Stimulated activated CD8-positive, alpha-beta memory T cell treated with anti-CD3 and anti-CD28 coated beads, Interleukin-12 subunit alpha, Interleukin-12 subunit beta, amount 100 ng/mL, for 24 hours (primary cell): ENCODE measurements around the gene TDP2.
"Not testable (repeated sequence)": the region's sequence is repeated elsewhere in the genome, so short reads cannot be mapped to it uniquely, and the experiment has no call there.

Source experiments
- DNase-seq: peaks from one replicate; pipeline ENCODE4 v3.0.0-alpha.2; 2020; ENCODE audit errors: extremely low read depth

The TDP2 gene

GRCh38 chr6:24650365-24650764 is 16.3 kb downstream of the TDP2 start:
- no peak for DNase-seq

DNA sequence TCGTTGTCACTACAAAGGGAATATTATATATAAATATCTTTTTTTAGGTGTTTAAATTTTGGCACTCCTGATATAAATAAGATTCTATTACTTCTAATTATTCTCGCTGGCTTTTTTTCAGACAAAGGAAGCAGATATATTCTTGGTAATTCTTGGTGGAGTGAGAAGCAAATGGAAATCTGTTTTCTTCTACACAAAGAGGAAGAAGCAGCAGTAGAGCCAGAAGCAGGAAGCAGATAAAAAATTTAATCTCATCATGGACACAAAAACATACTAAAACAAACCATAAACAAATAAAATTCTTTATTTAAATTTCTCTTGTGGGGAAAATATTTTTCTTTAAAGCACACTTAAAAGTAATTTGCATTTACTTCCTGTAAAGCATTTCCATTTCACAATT is 17.0 kb downstream of the TDP2 start:
- DNase-seq = no peak

- no peak for DNase-seq
Observed at GRCh38 chr6:24648276-24648675, 18.4 kb downstream of the TDP2 start.

- DNase-seq = no peak
Observed at GRCh38 chr6:24646771-24647170, 19.9 kb downstream of the TDP2 start.

GRCh38 chr6:24644377-24644776 is 22.3 kb downstream of the TDP2 start:
- no peak for DNase-seq

DNA sequence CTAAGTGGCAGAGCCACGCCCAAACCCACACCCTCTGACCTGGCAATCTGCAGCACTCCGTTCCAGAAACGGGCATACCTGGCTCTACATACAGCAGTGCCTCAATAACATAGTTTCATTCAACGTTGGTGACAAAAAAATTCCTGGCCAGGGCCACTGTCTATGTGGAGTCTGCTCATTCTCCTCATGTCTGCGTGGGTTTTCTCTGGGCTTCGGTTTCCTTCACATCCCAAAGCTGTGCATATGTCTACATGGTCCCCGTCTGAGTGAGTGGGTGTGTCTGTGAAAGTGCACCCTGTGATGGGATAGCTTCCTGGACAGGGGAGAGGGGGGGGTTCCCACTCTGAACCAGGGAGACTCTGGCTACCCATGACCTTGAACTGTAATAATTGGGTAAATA is 22.8 kb downstream of the TDP2 start:
- DNase-seq = no peak

GRCh38 chr6:24642061-24642460 is 24.6 kb downstream of the TDP2 start:
- no peak for DNase-seq

- not testable (repeated sequence) for DNase-seq
Observed at GRCh38 chr6:24640631-24641030, 26.1 kb downstream of the TDP2 start.

DNA sequence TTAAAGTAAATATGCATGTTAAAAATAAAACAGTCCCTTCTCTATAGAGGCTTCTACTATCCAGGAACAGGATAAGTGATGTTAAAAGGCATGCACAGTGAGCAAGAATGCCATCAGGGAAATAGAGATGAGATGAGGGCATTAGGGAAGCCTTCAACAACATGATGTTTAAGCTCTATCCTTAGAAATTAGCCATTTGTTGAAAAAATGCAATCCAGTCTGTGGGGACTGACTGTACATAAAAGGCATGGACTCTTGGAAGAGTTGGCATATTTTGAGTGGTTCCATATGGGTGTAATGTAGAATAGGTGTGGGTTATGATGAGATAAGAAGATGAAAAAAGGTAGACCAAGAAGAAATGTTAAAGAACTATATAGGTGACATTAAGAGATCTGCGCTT is 26.5 kb downstream of the TDP2 start:
- no peak for DNase-seq

- DNase-seq = no peak
Observed at GRCh38 chr6:24636681-24637080, 30.0 kb downstream of the TDP2 start.

DNA sequence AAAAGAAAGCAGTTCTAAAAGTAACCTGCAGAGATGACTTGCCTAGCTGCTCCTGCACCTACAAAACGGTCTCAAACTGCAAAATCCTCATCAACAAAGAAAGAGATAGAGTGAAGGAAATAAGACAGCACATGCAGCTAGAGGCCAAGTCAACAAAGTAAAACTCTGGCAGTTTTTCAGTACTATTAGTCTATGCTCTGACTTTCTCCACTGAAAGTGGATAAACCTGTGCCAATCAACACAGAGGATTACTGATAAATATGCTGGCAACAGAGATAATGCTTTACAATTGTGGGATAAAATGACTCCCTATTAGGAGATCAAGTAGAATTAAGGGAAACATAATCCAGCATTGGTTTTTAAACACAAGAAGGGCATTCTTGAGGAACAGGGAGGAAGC is 34.1 kb downstream of the TDP2 start:
- no peak for DNase-seq

DNA sequence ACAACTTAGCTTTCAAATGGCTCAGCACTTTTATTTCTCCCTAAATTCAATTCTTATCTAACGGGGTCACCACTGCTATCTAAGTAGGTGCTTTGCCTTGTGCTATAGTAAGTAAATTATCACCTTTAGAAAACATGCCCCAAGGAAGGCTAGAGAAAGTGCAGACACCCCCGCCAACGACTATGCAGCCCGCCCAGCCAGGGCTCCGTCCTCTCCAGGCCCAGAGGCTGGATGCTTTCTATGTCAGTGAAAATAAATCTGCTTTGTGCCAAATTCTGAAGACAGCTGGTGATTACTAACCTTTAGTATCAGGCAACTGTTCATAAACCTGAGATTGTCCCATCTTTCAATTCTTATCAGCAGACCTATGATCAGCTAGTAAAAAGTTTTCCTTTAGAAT is 35.0 kb downstream of the TDP2 start:
- DNase-seq = no peak

- DNase-seq = no peak
Observed at GRCh38 chr6:24630856-24631505, 35.7 kb downstream of the TDP2 start.

- DNase-seq = no peak
Observed at GRCh38 chr6:24621626-24622289, 44.9 kb downstream of the TDP2 start.

- no peak for DNase-seq
Observed at GRCh38 chr6:24620637-24621036, 46.1 kb downstream of the TDP2 start.

GRCh38 chr6:24619661-24620060 is 47.0 kb downstream of the TDP2 start:
- no peak for DNase-seq

- no peak for DNase-seq
Observed at GRCh38 chr6:24614648-24615047, 52.1 kb downstream of the TDP2 start.

- no peak for DNase-seq
Observed at GRCh38 chr6:24614043-24614420, 52.7 kb downstream of the TDP2 start.

GRCh38 chr6:24613361-24614042 is 53.2 kb downstream of the TDP2 start:
- DNase-seq = no peak

DNA sequence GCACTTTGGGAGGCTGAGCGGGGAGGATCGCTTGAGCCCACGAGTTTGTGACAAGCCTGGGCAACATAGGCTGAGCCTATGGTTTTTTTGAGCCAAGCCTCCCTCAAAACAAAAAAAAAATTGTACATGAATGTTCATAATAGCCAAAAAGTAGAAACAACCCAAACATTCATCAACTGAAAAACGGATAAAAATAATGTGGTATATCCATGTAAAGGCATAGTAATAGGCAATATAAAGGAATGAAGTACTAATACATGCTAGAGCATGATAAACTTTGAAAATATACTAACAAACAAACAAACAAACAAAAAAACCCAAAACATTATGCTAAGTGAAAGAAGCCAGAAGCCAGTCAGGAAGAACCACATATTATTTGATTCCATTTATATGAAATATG is 56.0 kb downstream of the TDP2 start:
- DNase-seq = no peak

GRCh38 chr6:24607310-24608105 is 59.2 kb downstream of the TDP2 start:
- DNase-seq = no peak

DNA sequence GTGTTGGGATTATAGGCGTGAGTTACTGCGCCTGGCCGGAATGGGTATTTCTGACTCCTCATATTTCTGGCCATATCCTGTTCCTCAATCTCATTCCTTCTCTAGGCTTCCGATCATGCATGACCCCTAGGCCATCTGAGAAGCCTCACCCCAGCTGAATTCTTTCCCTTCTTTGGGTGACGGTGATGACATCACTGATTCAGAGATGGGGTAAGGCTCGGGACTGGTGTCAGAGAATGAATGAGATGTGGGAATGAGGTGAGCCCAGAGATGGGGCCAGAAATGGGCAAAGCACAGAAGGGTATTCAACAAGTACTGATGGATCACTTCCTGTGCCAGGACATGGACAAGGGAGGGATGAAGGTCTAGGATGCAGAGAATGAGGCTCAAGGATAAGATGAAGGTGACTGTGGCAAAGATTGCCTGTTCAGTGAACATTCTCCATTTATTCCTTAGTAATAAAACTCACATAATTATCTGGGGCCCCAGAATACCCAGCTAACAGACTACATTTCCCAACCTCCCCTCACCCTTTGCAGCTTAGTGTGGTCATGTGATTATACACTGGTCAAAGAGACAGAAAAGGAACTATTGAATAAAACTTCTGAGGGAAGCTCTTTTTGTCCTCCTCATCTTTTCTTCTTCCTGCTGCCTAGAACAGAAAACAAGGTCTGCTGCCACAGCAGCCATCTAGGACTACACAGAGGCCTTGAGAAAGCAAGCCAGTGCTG is 60.3 kb downstream of the TDP2 start:
- DNase-seq = no peak
